ENCODE measurements around the gene NPAS2. TPM values are rescaled to one million over a fixed set of nuclear protein-coding genes. Genes with fewer than 3 reads are reported as not detected.

The NPAS2 gene
- 40.1 and 58.5 TPM in 2 replicates for polyA plus RNA-seq (2012; rRNA removed)
- polyA plus RNA-seq (2012; cell fraction: cytosol; rRNA removed) = 36.6 and 46.2 TPM in 2 replicates
- 96.4 and 147 TPM in 2 replicates for polyA plus RNA-seq (2012; cell fraction: nucleus; rRNA removed)

DNA sequence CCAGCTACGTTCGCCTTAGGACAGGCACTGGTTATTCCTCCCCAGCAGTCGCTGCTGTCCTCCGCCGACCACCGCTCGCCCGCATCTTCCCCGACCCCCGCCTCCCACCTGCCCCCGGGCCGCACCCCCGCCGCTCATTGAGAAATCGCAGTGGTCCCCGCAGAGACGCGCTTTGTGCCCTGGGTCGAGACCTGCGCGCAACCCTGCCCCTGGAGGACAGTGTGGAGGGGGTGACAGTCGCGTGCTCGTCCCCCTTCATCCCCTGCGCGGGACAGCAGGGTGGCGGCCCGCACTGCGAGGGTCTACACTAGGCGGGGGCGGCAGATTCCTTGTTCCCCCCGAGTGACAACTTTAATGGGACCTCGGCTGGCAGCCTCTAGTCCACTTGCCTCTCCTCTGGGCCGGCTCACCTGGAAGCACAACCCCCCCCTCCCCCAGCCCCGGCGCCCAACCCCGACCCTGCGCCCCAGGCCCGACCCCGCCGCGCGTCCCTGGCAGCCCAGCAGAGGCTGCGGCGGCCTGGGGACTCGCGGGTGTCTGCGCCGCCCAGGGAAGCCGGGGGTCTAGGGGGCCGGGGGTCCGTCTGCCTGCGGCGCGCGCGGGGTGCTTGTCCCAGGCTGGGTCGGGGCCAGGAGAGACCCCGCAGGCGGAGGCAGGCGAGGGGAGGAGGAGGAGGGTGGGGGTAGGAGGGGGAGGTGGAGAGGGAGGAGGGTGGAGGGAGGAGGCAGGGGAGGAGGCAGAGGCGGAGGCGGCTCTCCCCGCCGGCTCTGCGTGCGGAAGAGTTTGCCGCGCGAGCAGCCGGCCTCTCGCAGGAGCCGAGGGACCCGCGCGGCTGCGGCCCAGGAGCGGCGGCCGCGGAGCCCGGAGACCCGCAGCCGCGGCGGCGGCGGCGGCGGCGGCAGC, at the start of gene NPAS2:
NPAS2 (plus strand) TSS at position 770 of the 903 bp plus-strand sequence. CDS start 84,616 bp downstream, outside the sequence.
- Histone ChIP-seq H3K27ac (ENCODE audit: low read depth in 2 of 2, low read length in 1 of 2) (peak within 1 kb of the TSS in 1 of 2 experiments; percentile 63), H3F3A (replicated peaks; ENCODE audit: insufficient read depth) (peaks cover 9% of the 10 kb centered on the region), H3K79me2 (ENCODE audit: insufficient read depth) (peaks cover 40% of the 10 kb centered on the region), H3K27me3 (ENCODE audit: insufficient read depth) (no peaks in the 10 kb centered on the region), H2AFZ (ENCODE audit: low read depth) (peak within 1 kb of the TSS; percentile 63; the same call in 1 of the 2 replicates), H3K4me1 (ENCODE audit: control insufficient read depth in 1 of 2, insufficient read depth in 2 of 2, low read depth in 1 of 2, low read length in 1 of 2) (no peaks in the 10 kb centered on the region; a peak in 2 of 4 replicates), H4K20me1 (ENCODE audit: insufficient read depth) (no peaks in the 10 kb centered on the region; the same call in 1 of the 2 replicates), H3K36me3 (replicated peaks in 1 of 2; ENCODE audit: control insufficient read depth in 1 of 2, insufficient read depth in 2 of 2, low read length in 1 of 2) (no peaks in the 10 kb centered on the region), H3K9ac (peak within 1 kb of the TSS; percentile 74), H3K9me2 (no peaks in the 10 kb centered on the region), H3K4me2 (peak within 1 kb of the TSS; percentile 87), H3K9me3 (no peaks in the 10 kb centered on the region), H3K4me3 (ENCODE audit: low read depth in 2 of 2, low read length in 1 of 2) (peak within 1 kb of the TSS; percentile 73 to 75)
- CTCF ChIA-PET = interaction anchor here (0.6 to 1.0 kb wide), 6 partner anchors 19 to 420 kb away, joined by 3 to 4 read pairs (median 3); no protein-coding TSS in a partner anchor
- TF ChIP-seq TAF1 (IDR thresholded peaks at IDR 0.05; ENCODE audit: borderline replicate concordance, low read depth, low read length) (peak; percentile 39; the same call in 1 of the 2 replicates), RXRA (IDR thresholded peaks at IDR 0.05; ENCODE audit: borderline replicate concordance, low read depth) (no peak)
- POLR2A ChIA-PET = no interaction called here
- DNase-seq = peak; percentile 78
- under 1% methylated on average over 35 of the region's 91 CpGs for WGBS (ENCODE audit: low lambda C conversion rate)

- no peaks in the 10 kb centered on the region for H3K9me2 ChIP-seq
- H3K4me3 ChIP-seq (ENCODE audit: low read depth in 2 of 2, low read length in 1 of 2) = no peak overlapping the region
- H3K36me3 ChIP-seq (replicated peaks in 1 of 2; ENCODE audit: control insufficient read depth in 1 of 2, insufficient read depth in 2 of 2, low read length in 1 of 2) = no peaks in the 10 kb centered on the region
- H3K4me1 ChIP-seq (ENCODE audit: control insufficient read depth in 1 of 2, insufficient read depth in 2 of 2, low read depth in 1 of 2, low read length in 1 of 2) = peaks cover 8 to 21% of the 10 kb centered on the region in 2 experiments
- no peak overlapping the region for H2AFZ ChIP-seq (ENCODE audit: low read depth)
- H3K4me2 ChIP-seq = no peak overlapping the region
- H3K9ac ChIP-seq = no peak overlapping the region
- POLR2A ChIA-PET = no interaction called here
- no peaks in the 10 kb centered on the region for H3K27me3 ChIP-seq (ENCODE audit: insufficient read depth)
- TF ChIP-seq ELF1 (IDR thresholded peaks at IDR 0.05) (no peak), RXRA (IDR thresholded peaks at IDR 0.05; ENCODE audit: borderline replicate concordance, low read depth) (no peak), NRF1 (IDR thresholded peaks at IDR 0.05; ENCODE audit: low read depth, low read length) (no peak), PBX3 (IDR thresholded peaks at IDR 0.05) (no peak), RFX5 (IDR thresholded peaks at IDR 0.05; ENCODE audit: low read length) (no peak), NFIC (IDR thresholded peaks at IDR 0.05; ENCODE audit: borderline replicate concordance) (no peak)
- no peak overlapping the region for H3K27ac ChIP-seq (ENCODE audit: low read depth in 2 of 2, low read length in 1 of 2)
- DNase-seq = no peak
- peaks cover 21% of the 10 kb centered on the region for H3F3A ChIP-seq (replicated peaks; ENCODE audit: insufficient read depth)
- CTCF ChIA-PET = no interaction called here
- H3K79me2 ChIP-seq (ENCODE audit: insufficient read depth) = no peaks in the 10 kb centered on the region
- no peaks in the 10 kb centered on the region for H3K9me3 ChIP-seq
- no peaks in the 10 kb centered on the region for H4K20me1 ChIP-seq (ENCODE audit: insufficient read depth)
- 88% methylated on average over 4 of the region's 4 CpGs for WGBS (ENCODE audit: low lambda C conversion rate)
These were observed 48.8 kb upstream of the NPAS2 start for GRCh38 chr2:100771125-100771524.

GRCh38 chr2:100773538-100773937, 46.4 kb upstream of the NPAS2 start:
- no peaks in the 10 kb centered on the region for H3F3A ChIP-seq (replicated peaks; ENCODE audit: insufficient read depth)
- DNase-seq = no peak
- CTCF ChIA-PET = no interaction called here
- POLR2A ChIA-PET = no interaction called here
- TF ChIP-seq MEF2A (IDR thresholded peaks at IDR 0.05; ENCODE audit: borderline replicate concordance, low read depth) (no peak), TCF12 (IDR thresholded peaks at IDR 0.05) (peak; percentile 91), TEAD4 (IDR thresholded peaks at IDR 0.05; ENCODE audit: borderline replicate concordance, insufficient read depth) (no peak), PBX3 (IDR thresholded peaks at IDR 0.05) (peak; percentile 15; the same call in 1 of the 2 replicates), EZH2phosphoT487 (IDR thresholded peaks at IDR 0.05; ENCODE audit: borderline replicate concordance, low read depth) (no peak), SMC3 (IDR thresholded peaks at IDR 0.05; ENCODE audit: low read depth, low read length) (no peak), NFIC (IDR thresholded peaks at IDR 0.05; ENCODE audit: borderline replicate concordance) (peak; percentile 34; the same call in 1 of the 2 replicates)
- TF ChIP-seq, protein P1, sequence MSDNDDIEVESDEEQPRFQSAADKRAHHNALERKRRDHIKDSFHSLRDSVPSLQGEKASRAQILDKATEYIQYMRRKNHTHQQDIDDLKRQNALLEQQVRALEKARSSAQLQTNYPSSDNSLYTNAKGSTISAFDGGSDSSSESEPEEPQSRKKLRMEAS (IDR thresholded peaks at IDR 0.05; ENCODE audit: low read depth) = peak; percentile 53; the same call in 1 of the 2 replicates
- no peaks in the 10 kb centered on the region for H3K27me3 ChIP-seq (ENCODE audit: insufficient read depth)
- peaks cover 0 to 3% of the 10 kb centered on the region in 2 experiments; a peak in 3 of 4 replicates for H3K4me1 ChIP-seq (ENCODE audit: control insufficient read depth in 1 of 2, insufficient read depth in 2 of 2, low read depth in 1 of 2, low read length in 1 of 2)
- no peak overlapping the region for H3K4me3 ChIP-seq (ENCODE audit: low read depth in 2 of 2, low read length in 1 of 2)
- WGBS (ENCODE audit: low lambda C conversion rate) = 28% methylated on average over 4 of the region's 4 CpGs
- peak overlapping the region; percentile 25 to 30; a peak in 2 of 4 replicates for H3K27ac ChIP-seq (ENCODE audit: low read depth in 2 of 2, low read length in 1 of 2)
- no peaks in the 10 kb centered on the region for H4K20me1 ChIP-seq (ENCODE audit: insufficient read depth)
- no peak overlapping the region for H3K9ac ChIP-seq
- H3K79me2 ChIP-seq (ENCODE audit: insufficient read depth) = no peaks in the 10 kb centered on the region
- no peaks in the 10 kb centered on the region for H3K9me3 ChIP-seq
- no peaks in the 10 kb centered on the region for H3K36me3 ChIP-seq (replicated peaks in 1 of 2; ENCODE audit: control insufficient read depth in 1 of 2, insufficient read depth in 2 of 2, low read length in 1 of 2)
- H3K4me2 ChIP-seq = no peak overlapping the region
- H3K9me2 ChIP-seq = no peaks in the 10 kb centered on the region
- H2AFZ ChIP-seq (ENCODE audit: low read depth) = no peak overlapping the region

Measured in SK-N-SH (cell line).